ES-I3 (cell line): Measurements from ENCODE around the gene UST.

Source experiments
- H3K36me3 ChIP-seq: 2 replicates; pipeline ENCODE4 v1.6.1; 2013; ENCODE audit warnings: mild to moderate bottlenecking, low read length, control low read depth, moderate library complexity; ENCODE audit not compliant: insufficient read depth
- H3K4me1 ChIP-seq: 2 replicates; pipeline ENCODE4 v1.6.1; 2013; ENCODE audit warnings: mild to moderate bottlenecking, control low read depth, low read length; ENCODE audit not compliant: insufficient read depth
- H3K9ac ChIP-seq: 2 replicates; pipeline ENCODE4 v1.6.1; 2013; ENCODE audit warnings: low read depth, mild to moderate bottlenecking, low read length, moderate library complexity
- H3K9me3 ChIP-seq: 2 replicates; pipeline ENCODE4 v1.6.1; 2013; ENCODE audit warnings: mild to moderate bottlenecking, low read length, moderate library complexity; ENCODE audit not compliant: control insufficient read depth, insufficient read depth

Gene UST

GRCh38 chr6:148881593-148882311 is 134.9 kb downstream of the UST start:
- Histone ChIP-seq H3K4me1 (peaks cover 25% of the 10 kb centered on the region; the same call in 1 of the 2 replicates), H3K9me3 (no peaks in the 10 kb centered on the region), H3K36me3 (no peaks in the 10 kb centered on the region), H3K9ac (no peak overlapping the region)

- Histone ChIP-seq H3K4me1 (peaks cover 25% of the 10 kb centered on the region; the same call in 1 of the 2 replicates), H3K36me3 (no peaks in the 10 kb centered on the region), H3K9ac (no peak overlapping the region), H3K9me3 (no peaks in the 10 kb centered on the region)
These were observed 136.4 kb downstream of the UST start for GRCh38 chr6:148883270-148883669.

GRCh38 chr6:148884461-148884860 is 137.6 kb downstream of the UST start:
- Histone ChIP-seq H3K36me3 (no peaks in the 10 kb centered on the region), H3K4me1 (peaks cover 25% of the 10 kb centered on the region; the same call in 1 of the 2 replicates), H3K9me3 (no peaks in the 10 kb centered on the region), H3K9ac (no peak overlapping the region)

GRCh38 chr6:148885136-148885865 is 138.5 kb downstream of the UST start:
- H3K9me3 ChIP-seq, result no peaks in the 10 kb centered on the region
- H3K9ac ChIP-seq, result no peak overlapping the region
- no peaks in the 10 kb centered on the region for H3K36me3 ChIP-seq
- H3K4me1 ChIP-seq, result peaks cover 25% of the 10 kb centered on the region; the same call in 1 of the 2 replicates

- Histone ChIP-seq H3K9me3 (no peaks in the 10 kb centered on the region), H3K9ac (no peak overlapping the region), H3K4me1 (peaks cover 25% of the 10 kb centered on the region; the same call in 1 of the 2 replicates), H3K36me3 (no peaks in the 10 kb centered on the region)
These were observed 139.4 kb downstream of the UST start for GRCh38 chr6:148885925-148886845.

- peaks cover 25% of the 10 kb centered on the region; the same call in 1 of the 2 replicates for H3K4me1 ChIP-seq
- H3K36me3 ChIP-seq, result no peaks in the 10 kb centered on the region
- H3K9me3 ChIP-seq, result no peaks in the 10 kb centered on the region
- no peak overlapping the region for H3K9ac ChIP-seq
These were observed 140.4 kb downstream of the UST start for GRCh38 chr6:148887181-148887580.

GRCh38 chr6:148888856-148889255 is 142.0 kb downstream of the UST start:
- no peak overlapping the region for H3K9ac ChIP-seq
- H3K9me3 ChIP-seq, result no peaks in the 10 kb centered on the region
- no peaks in the 10 kb centered on the region for H3K36me3 ChIP-seq
- peaks cover 16% of the 10 kb centered on the region; the same call in 1 of the 2 replicates for H3K4me1 ChIP-seq

- Histone ChIP-seq H3K36me3 (no peaks in the 10 kb centered on the region; the same call in 1 of the 2 replicates), H3K9me3 (no peaks in the 10 kb centered on the region), H3K9ac (no peak overlapping the region), H3K4me1 (peaks cover 6% of the 10 kb centered on the region; the same call in 1 of the 2 replicates)
These were observed 143.3 kb downstream of the UST start for GRCh38 chr6:148890096-148890495.

- Histone ChIP-seq H3K36me3 (no peaks in the 10 kb centered on the region; the same call in 1 of the 2 replicates), H3K9me3 (no peaks in the 10 kb centered on the region), H3K4me1 (no peaks in the 10 kb centered on the region; the same call in 1 of the 2 replicates), H3K9ac (no peak overlapping the region)
These were observed 144.0 kb downstream of the UST start for GRCh38 chr6:148890652-148891404.

- Histone ChIP-seq H3K9me3 (no peaks in the 10 kb centered on the region), H3K9ac (no peak overlapping the region), H3K4me1 (no peaks in the 10 kb centered on the region; the same call in 1 of the 2 replicates), H3K36me3 (peaks cover 4% of the 10 kb centered on the region; the same call in 1 of the 2 replicates)
These were observed 144.6 kb downstream of the UST start for GRCh38 chr6:148891405-148891783.

- H3K4me1 ChIP-seq, result no peaks in the 10 kb centered on the region
- H3K9ac ChIP-seq, result no peak overlapping the region
- peaks cover 4% of the 10 kb centered on the region; the same call in 1 of the 2 replicates for H3K36me3 ChIP-seq
- no peaks in the 10 kb centered on the region for H3K9me3 ChIP-seq
These were observed 145.4 kb downstream of the UST start for GRCh38 chr6:148892247-148892646.

GRCh38 chr6:148893073-148893472 is 146.2 kb downstream of the UST start:
- no peak overlapping the region for H3K9ac ChIP-seq
- no peaks in the 10 kb centered on the region for H3K9me3 ChIP-seq
- peaks cover 4% of the 10 kb centered on the region; the same call in 1 of the 2 replicates for H3K36me3 ChIP-seq
- no peaks in the 10 kb centered on the region for H3K4me1 ChIP-seq

GRCh38 chr6:148893481-148893880 is 146.7 kb downstream of the UST start:
- H3K9ac ChIP-seq, result no peak overlapping the region
- no peaks in the 10 kb centered on the region for H3K9me3 ChIP-seq
- no peaks in the 10 kb centered on the region for H3K4me1 ChIP-seq
- H3K36me3 ChIP-seq, result peaks cover 4% of the 10 kb centered on the region; the same call in 1 of the 2 replicates
